H9 (cell line): ENCODE data around the gene SLC35F5. TPM values are rescaled to one million over a fixed set of nuclear protein-coding genes. Genes with fewer than 3 reads are reported as not detected.

ENCODE experiments used
- DNase-seq: peaks from one replicate; pipeline ENCODE4 v3.0.0-alpha.2; 2017
- H2AFZ ChIP-seq: one replicate; pipeline ENCODE4 v1.6.1; 2013; ENCODE audit warnings: mild to moderate bottlenecking, low read length, control low read depth, moderate library complexity
- H2AK5ac ChIP-seq: 2 replicates; pipeline ENCODE4 v1.6.1; 2013; ENCODE audit warnings: low read length, control low read depth, mixed read lengths; ENCODE audit not compliant: insufficient read length
- H2BK120ac ChIP-seq: one replicate; pipeline ENCODE4 v1.6.1; 2013; ENCODE audit warnings: low read depth, mild to moderate bottlenecking, low read length, control low read depth, inconsistent platforms; ENCODE audit not compliant: poor library complexity, severe bottlenecking
- H2BK12ac ChIP-seq: 2 replicates; pipeline ENCODE4 v1.6.1; 2013; ENCODE audit warnings: low read length, control low read depth, mixed read lengths, low read depth; ENCODE audit not compliant: insufficient read length
- H2BK15ac ChIP-seq: 2 replicates; pipeline ENCODE4 v1.6.1; 2013; ENCODE audit warnings: low read depth, low read length, control low read depth
- H2BK20ac ChIP-seq: one replicate; pipeline ENCODE4 v1.6.1; 2013; ENCODE audit warnings: low read depth, mild to moderate bottlenecking, low read length, control low read depth, inconsistent platforms; ENCODE audit not compliant: poor library complexity, severe bottlenecking
- H2BK5ac ChIP-seq: 2 replicates; pipeline ENCODE4 v1.6.1; 2013; ENCODE audit warnings: low read length, control low read depth, mixed read lengths; ENCODE audit not compliant: insufficient read length
- H3K14ac ChIP-seq: 2 replicates; pipeline ENCODE4 v1.6.1; 2013; ENCODE audit warnings: low read length, control low read depth; ENCODE audit not compliant: insufficient read depth
- H3K18ac ChIP-seq: 2 replicates; pipeline ENCODE4 v1.6.1; 2013; ENCODE audit warnings: low read depth, mild to moderate bottlenecking, mixed read lengths, low read length, control low read depth; ENCODE audit not compliant: insufficient read length
- H3K23ac ChIP-seq: 2 replicates; pipeline ENCODE4 v1.6.1; 2013; ENCODE audit warnings: low read length, control low read depth, mixed read lengths, low read depth; ENCODE audit not compliant: insufficient read length
- H3K23me2 ChIP-seq: 2 replicates; pipeline ENCODE4 v1.6.1; 2013; ENCODE audit warnings: low read depth, mild to moderate bottlenecking, mixed read lengths, low read length, control low read depth; ENCODE audit not compliant: insufficient read length, poor library complexity, severe bottlenecking
- H3K27ac ChIP-seq: 2 replicates; pipeline ENCODE4 v1.5.1; 2013; ENCODE audit warnings: low read length, control low read depth, mixed read lengths, low read depth; ENCODE audit not compliant: insufficient read length
- H3K27me3 ChIP-seq: 2 replicates; pipeline ENCODE4 v1.6.1; 2013; ENCODE audit warnings: low read length, control low read depth, inconsistent platforms; ENCODE audit not compliant: insufficient read depth
- H3K4ac ChIP-seq: 2 replicates; pipeline ENCODE4 v1.6.1; 2013; ENCODE audit warnings: low read depth, mild to moderate bottlenecking, control low read depth, inconsistent platforms, low read length, moderate library complexity
- H3K4me1 ChIP-seq: 2 replicates; pipeline ENCODE4 v1.6.1; 2013; ENCODE audit warnings: low read length, control low read depth, inconsistent platforms; ENCODE audit not compliant: insufficient read depth
- H3K4me2 ChIP-seq: 2 replicates; pipeline ENCODE4 v1.6.1; 2013; ENCODE audit warnings: low read length, control low read depth, mixed read lengths; ENCODE audit not compliant: insufficient read length, insufficient read depth
- H3K56ac ChIP-seq: 2 replicates; pipeline ENCODE4 v1.6.1; 2013; ENCODE audit warnings: low read depth, mild to moderate bottlenecking, mixed read lengths, low read length, control low read depth; ENCODE audit not compliant: insufficient read length
- H3K79me1 ChIP-seq: 2 replicates; pipeline ENCODE4 v1.6.1; 2013; ENCODE audit warnings: low read depth, mild to moderate bottlenecking, moderate library complexity, low read length, control low read depth, inconsistent platforms; ENCODE audit not compliant: insufficient read depth, poor library complexity, severe bottlenecking
- H3K79me2 ChIP-seq: 2 replicates; pipeline ENCODE4 v1.6.1; 2013; ENCODE audit warnings: low read length, control low read depth, inconsistent platforms; ENCODE audit not compliant: insufficient read depth
- H3K9ac ChIP-seq: 2 replicates; pipeline ENCODE4 v1.6.1; 2013; ENCODE audit warnings: low read length, control low read depth, mixed read lengths; ENCODE audit not compliant: insufficient read length; ENCODE audit errors: extremely low read depth
- H3K9me3 ChIP-seq: one replicate; pipeline ENCODE4 v1.6.1; 2013; ENCODE audit warnings: low read depth, low read length, inconsistent platforms; ENCODE audit not compliant: control insufficient read depth
- H3T11ph ChIP-seq: one replicate; pipeline ENCODE4 v1.6.1; 2013; ENCODE audit warnings: mild to moderate bottlenecking, low read length, control low read depth, inconsistent platforms
- H4K20me1 ChIP-seq: one replicate; pipeline ENCODE4 v1.6.1; 2013; ENCODE audit not compliant: control insufficient read depth, insufficient read length, insufficient read depth
- H4K5ac ChIP-seq: 2 replicates; pipeline ENCODE4 v1.6.1; 2013; ENCODE audit warnings: low read depth, mild to moderate bottlenecking, mixed read lengths, low read length, control low read depth; ENCODE audit not compliant: insufficient read length
- H4K8ac ChIP-seq: replicated peaks from 2 replicates; pipeline ENCODE4 v1.6.1; 2013; ENCODE audit warnings: low read length, control low read depth, mixed read lengths, low read depth; ENCODE audit not compliant: insufficient read length
- H4K91ac ChIP-seq: 2 replicates; pipeline ENCODE4 v1.6.1; 2013; ENCODE audit warnings: low read depth, mild to moderate bottlenecking, moderate library complexity, mixed read lengths, low read length, control low read depth; ENCODE audit not compliant: insufficient read length
- H3K27ac Mint-ChIP-seq, 3 experiments: 2 replicates in 2 of 3; 3 replicates in 1 of 3; pipeline ENCODE4 v1.8.0; 2020 to 2021; ENCODE audit warnings: mixed read lengths in 3 of 3, mild to moderate bottlenecking in 1 of 3, moderate library complexity in 1 of 3
- H3K27me3 Mint-ChIP-seq: 2 replicates; pipeline ENCODE4 v1.8.0; 2021; ENCODE audit warnings: low read depth, mild to moderate bottlenecking, moderate library complexity, mixed read lengths
- H3K36me3 Mint-ChIP-seq, 3 experiments: 2 replicates in 2 of 3; 3 replicates in 1 of 3; pipeline ENCODE4 v1.8.0; 2020 to 2021; ENCODE audit warnings: low read depth in 3 of 3, mixed read lengths in 3 of 3; ENCODE audit not compliant: insufficient read depth in 1 of 3
- H3K4me1 Mint-ChIP-seq, 2 experiments: 2 replicates each; pipeline ENCODE4 v1.8.0; 2020; ENCODE audit warnings: mixed read lengths in 2 of 2
- H3K4me3 Mint-ChIP-seq, 2 experiments: 2 replicates in 1 of 2; 3 replicates in 1 of 2; pipeline ENCODE4 v1.8.0; 2020 to 2021; ENCODE audit warnings: mild to moderate bottlenecking in 2 of 2, mixed read lengths in 2 of 2, moderate library complexity in 1 of 2
- H3K9me3 Mint-ChIP-seq, 2 experiments: 2 replicates in 1 of 2; 3 replicates in 1 of 2; pipeline ENCODE4 v1.8.0; 2020; ENCODE audit warnings: mild to moderate bottlenecking in 2 of 2, mixed read lengths in 2 of 2, moderate library complexity in 1 of 2
- WGBS: extraction: QIAGEN DNeasy Blood & Tissue Kit; methylation state at CpG from one replicate; pipeline ENCODE4 v1.1.7; 2013; ENCODE audit warnings: missing lambda C conversion rate, low lambda C conversion rate, mixed read lengths; ENCODE audit not compliant: insufficient read length; ENCODE audit errors: extremely low coverage; 5-methylcytosine and 5-hydroxymethylcytosine counted together
- total RNA-seq: library from RNA; stranded (reverse); gene quantifications from 2 replicates; pipeline ENCODE4 v1.2.1, GENCODE V29; 2021
- TF ChIP-seq, protein P1 (sequence below): fragments of 200-600 bp; sonication (generic); conservative IDR thresholded peaks from 3 replicates; pipeline ENCODE4 v1.8.0; 2021; ENCODE audit warnings: antibody characterized with exemption, mild to moderate bottlenecking

The SLC35F5 gene
- total RNA-seq, 1 experiment from 2014 or later, result 31.3 TPM

DNA sequence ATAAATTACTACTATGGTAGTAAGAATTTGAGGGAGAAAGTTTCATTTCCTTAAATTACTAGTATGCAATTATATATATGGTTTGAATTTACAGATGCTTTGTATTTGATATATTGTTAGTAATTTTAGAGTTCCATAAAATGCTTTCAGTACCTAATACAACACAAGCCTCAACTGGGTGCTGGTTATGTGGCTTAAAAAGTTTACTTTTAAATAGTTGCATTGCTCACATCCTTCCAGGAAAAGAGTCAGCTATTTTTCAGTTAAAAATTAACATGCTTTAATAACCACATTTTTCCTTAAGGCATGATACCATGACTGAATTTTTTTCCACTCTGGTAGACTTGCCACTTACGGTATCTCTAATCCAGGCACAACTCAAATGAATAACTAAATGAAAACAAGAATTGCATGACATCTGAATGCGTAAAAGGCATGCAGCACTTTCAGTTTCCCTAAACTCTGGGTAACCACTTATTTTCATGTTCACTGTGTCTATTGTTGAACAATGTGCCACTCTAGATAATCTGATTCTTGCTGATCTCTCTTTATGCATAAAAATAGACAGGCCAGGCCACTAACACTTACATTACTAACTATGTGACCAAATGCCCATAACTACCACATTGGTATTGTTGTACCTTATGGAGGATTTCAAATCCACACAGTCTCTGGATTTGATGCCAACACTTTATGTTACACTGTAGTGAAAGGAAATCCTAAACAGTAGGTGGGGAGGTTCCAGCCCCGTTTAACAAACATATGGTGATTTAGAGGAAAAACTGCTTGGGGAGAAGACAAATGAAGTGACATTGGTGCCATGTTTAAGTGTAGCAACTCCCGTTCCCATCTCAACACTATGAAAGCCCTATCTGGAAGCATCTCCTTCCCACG, 35.5 kb upstream of the SLC35F5 start:
- Histone ChIP-seq H3K79me2 (no peaks in the 10 kb centered on the region), H3T11ph (no peak overlapping the region), H3K18ac (no peak overlapping the region), H4K8ac (no peak overlapping the region), H4K5ac (no peak overlapping the region), H2BK120ac (no peak overlapping the region), H3K4me2 (no peak overlapping the region), H2BK12ac (no peak overlapping the region), H3K4me1 (no peaks in the 10 kb centered on the region), H3K14ac (no peak overlapping the region), H4K20me1 (no peaks in the 10 kb centered on the region), H3K4ac (no peak overlapping the region), H2BK5ac (no peak overlapping the region), H2BK15ac (no peak overlapping the region), H3K23ac (no peak overlapping the region), H3K27ac (no peak overlapping the region), H3K79me1 (no peaks in the 10 kb centered on the region), H3K23me2 (no peaks in the 10 kb centered on the region), H3K56ac (no peak overlapping the region), H4K91ac (no peak overlapping the region), H3K9me3 (no peaks in the 10 kb centered on the region), H2AFZ (no peak overlapping the region), H3K27me3 (no peaks in the 10 kb centered on the region), H2AK5ac (no peak overlapping the region), H3K9ac (no peak overlapping the region), H2BK20ac (no peak overlapping the region)
- DNase-seq, result no peak
- Mint-ChIP-seq H3K4me1 (peaks cover 3 to 4% of the 10 kb centered on the region in 2 experiments; a peak in 3 of 4 replicates), H3K27me3 (peaks cover 5% of the 10 kb centered on the region; the same call in 1 of the 2 replicates), H3K9me3 (no peaks in the 10 kb centered on the region), H3K36me3 (no peaks in the 10 kb centered on the region), H3K27ac (no peak overlapping the region; a peak in 1 of 7 replicates), H3K4me3 (no peak overlapping the region)
- no CpG with 5 or more reads among the region's 5 CpGs for WGBS
- TF ChIP-seq, protein P1, sequence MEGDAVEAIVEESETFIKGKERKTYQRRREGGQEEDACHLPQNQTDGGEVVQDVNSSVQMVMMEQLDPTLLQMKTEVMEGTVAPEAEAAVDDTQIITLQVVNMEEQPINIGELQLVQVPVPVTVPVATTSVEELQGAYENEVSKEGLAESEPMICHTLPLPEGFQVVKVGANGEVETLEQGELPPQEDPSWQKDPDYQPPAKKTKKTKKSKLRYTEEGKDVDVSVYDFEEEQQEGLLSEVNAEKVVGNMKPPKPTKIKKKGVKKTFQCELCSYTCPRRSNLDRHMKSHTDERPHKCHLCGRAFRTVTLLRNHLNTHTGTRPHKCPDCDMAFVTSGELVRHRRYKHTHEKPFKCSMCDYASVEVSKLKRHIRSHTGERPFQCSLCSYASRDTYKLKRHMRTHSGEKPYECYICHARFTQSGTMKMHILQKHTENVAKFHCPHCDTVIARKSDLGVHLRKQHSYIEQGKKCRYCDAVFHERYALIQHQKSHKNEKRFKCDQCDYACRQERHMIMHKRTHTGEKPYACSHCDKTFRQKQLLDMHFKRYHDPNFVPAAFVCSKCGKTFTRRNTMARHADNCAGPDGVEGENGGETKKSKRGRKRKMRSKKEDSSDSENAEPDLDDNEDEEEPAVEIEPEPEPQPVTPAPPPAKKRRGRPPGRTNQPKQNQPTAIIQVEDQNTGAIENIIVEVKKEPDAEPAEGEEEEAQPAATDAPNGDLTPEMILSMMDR, result no peak
